Medulla oblongata (tissue), 1 donor: ENCODE data around the gene HIVEP3.

ENCODE experiments used
- DNase-seq: peaks from one replicate; pipeline ENCODE4 v3.0.0-alpha.2; 2015; ENCODE audit errors: extremely low spot score

HIVEP3 gene

DNA sequence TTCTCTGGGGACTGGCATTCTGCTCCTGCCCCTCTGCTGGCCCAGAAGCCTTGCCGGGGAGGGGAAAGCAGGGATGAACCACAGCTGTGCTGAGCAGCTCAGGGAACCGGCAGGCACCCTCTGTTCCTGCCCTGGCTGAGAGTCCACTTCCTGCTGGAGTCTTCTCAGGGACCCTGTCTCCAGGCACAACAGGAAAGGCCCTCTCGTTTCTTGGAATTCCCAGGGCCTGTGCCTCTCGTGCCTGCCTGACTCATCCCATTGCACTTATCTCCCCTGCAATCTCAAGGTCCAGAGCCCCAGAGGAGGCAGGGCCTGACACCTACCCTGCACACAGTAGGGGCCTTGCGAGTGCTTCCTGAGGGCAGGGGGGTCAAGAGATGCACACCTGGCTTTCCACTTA is 433.1 kb downstream of the HIVEP3 start:
- DNase-seq, result no peak

DNA sequence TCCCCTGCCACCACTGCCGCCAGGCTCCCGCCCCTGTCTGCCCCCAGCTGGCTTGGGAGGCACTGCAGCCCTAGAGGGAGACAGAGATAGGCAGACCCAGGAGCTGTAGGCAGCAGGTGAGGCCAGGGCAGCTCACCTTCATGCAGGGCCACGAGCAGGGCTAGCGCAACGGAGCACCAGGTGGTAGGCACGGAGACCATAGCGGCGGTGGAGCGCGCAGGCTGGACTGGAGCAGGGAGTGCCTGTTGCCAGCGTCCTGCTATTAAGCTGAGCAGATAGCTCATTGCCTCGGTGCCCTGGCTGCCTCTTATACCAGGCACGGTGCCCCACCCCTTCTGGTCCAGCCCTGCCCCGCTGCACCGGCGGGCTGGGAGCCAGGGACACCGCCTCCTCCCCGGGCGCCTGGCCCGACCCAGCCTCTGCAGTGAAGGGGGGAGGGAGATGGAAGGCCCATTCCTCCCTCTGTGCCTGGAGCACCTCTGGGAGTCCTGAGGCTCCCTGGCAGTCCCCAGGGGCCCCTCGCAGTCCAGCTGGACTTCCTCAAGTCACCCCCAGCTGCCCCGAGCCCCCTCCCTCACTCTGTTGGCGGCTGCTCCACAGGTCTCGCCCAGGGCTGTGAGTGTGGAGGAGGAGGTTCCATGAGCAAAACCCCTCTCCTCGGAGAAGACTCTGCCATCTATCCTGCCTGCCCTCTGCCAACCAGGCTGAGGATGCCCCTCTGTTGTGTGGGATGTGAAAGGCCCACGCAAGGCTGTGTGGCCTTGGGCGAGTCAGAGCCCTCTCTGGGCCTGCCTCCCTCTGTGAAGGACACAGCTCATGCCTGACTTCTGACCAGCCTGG is 434.1 kb downstream of the HIVEP3 start, which contains the start of gene EDN2:
EDN2 (minus strand) TSS at position 282 of the 840 bp plus-strand sequence; CDS start at position 200, 82 bp downstream.
- no peak for DNase-seq

DNA sequence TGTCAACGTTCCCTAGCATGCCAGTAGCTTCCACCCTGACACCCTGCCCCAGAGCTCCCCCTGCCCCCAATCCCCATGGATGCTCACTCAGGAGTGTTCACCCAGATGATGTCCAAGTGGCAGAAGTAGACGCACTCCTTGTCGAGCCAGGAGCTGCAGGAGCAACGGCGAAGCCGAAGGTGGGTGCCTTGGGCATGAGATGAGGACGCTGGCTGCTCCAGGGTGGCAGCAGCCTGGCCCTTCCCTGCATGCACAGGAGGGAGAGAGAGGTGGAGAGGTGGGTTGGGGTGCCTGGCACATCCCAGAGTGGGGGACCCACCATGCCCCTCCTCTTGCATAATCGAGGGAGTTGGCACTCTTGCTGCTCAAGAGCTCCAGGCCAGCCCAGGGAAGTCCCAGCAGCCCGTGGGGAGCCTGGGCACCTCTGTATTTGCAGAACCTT is 434.7 kb downstream of the HIVEP3 start:
- DNase-seq, result no peak

DNA sequence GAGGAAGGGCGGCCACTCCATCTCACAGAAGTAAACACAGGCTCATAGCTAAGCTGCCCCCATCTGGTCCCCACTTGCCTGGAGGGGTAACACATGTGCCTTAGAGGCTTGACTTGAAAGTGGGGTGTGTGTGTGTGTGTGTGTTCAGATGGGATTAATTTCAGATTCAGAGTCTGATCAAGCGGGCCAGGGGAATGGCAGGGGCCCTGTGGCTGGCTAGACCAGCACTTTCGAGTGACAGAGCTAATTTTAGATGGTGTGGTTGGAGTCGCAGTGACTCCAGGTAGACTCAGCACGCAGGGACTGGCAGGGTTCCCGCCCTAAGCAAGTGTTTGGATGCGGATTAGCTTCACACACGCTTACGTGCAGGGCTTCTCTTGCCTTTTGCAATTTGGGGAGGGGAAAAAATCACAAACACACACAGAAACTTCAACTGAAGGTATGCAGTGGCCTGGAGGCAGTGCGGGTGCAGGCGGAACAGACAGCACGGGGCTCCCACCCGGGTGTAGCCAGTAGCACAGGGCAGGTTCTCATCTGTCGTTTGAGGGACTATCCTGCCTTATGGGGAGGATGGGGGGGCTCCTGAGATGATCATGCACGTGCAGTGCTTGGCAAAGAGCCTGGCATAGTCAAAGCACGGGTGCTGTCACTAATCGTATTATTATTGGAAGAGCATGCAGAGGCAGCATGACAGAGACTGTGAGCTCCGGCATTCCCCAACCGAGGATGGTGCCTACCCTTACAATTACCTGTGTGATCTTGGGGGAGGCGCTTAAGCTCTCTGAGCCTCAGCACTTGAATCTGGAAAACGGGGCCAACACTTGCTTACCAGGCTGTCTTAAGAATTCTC is 435.5 kb downstream of the HIVEP3 start:
- DNase-seq, result no peak

DNA sequence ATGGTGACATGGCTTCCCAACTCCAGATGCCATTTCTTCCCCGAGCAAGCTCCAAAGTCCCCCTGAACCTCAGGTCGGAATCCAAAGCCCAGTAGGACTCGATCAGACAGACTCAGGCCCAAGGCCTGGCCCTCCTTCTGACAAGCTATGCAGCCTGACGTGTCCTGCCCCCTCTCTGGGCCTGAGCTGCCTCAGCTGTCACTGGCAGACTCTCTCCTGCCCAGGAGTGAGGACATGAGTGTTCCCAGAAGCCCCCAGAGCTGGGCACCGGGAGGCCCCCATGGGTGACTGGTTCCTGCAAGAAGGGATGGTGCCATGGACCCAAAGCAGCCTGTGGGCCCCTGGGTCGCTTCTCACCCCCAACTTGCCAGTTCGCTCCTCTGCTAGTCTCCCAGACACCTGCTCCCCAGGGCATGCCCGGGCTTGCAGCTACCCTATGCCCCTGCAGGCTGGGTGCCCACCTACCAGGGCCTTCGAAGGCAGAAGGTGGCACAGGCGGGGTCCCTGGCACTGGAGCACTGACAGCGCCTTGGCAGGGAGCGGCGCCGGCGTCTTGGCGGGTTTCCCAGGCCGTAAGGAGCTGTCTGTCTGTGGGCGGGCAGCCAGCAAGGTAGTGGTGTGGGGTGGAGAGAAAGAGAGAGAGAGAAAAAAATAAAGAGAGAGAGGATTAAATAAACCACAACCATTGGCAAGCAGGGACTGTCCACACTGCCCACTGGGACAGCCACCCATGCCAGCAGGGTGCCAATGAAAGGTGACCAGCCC is 436.5 kb downstream of the HIVEP3 start:
- DNase-seq, result no peak

DNA sequence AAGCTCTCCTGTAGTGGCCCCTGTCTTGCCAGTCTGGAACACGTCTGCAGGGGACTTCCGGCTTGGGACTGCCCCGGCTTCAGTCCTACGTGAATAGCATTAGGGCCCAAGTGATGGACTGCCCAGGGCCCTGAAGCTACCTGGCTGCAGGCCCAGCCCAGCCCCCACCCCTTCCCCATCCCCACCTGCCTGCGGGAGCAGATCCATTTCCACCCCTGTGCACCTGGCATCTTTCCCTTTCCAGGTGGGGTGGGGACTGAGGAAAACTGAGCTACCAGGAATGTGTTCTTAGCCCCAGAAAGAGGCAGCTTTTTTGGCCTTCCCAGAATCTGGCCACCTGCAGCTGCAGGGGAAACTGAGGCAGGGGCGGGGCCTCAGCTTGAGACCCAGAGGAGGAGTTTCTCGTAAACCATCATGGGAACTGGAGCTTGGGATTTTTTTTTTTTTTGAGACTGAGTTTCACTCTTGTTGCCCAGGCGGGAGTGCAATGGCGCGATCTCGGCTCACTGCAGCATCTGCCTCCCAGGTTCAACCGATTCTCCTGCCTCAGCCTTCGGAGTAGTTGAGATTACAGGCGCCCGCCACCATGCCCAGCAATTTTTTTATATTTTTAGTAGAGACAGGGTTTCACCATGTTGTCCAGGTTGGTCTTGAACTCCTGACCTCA is 437.5 kb downstream of the HIVEP3 start:
- DNase-seq, result no peak

DNA sequence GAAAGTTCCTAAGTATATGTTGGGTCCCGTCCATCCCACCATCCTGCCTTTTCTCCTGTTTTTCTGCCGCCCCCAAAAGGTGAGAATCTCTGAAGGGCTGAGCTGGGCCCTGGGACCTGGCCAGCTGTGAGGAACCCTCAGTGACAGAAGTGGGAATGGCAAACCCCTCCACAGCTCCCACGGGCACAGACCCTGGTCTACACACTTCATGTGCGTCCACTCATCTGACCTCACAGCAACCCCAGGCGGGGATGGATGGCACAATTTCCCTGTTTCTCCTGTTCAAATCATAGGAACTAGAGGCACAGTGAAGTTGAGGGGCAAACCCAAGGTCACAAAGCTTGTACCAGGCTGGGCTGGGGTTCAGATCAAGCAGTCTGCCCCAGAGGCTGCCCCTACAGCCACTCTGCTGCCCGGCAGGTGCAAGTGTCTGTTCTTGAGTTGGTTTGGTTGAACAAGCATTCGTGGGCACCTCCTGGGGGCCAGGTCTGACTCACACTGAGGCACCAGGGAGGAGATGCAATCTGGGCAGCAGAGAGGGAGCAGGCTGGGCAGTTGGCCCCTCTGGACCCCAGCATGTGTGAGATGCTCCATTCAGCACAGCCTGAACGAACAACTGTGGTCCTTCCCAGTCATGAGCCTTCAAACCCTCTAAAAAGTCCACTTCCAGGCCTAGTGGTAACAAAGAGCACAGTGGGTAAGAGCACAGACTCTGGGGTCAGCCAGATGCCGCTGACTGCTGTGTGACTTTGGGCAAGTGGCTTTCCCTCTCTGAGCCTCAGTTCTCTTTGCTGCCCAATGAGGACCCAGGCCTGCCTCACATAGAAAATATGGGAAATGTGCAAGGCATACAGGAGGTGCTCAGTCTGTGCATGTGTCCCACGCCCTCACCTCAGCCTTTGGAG is 438.3 kb downstream of the HIVEP3 start:
- no peak for DNase-seq

DNA sequence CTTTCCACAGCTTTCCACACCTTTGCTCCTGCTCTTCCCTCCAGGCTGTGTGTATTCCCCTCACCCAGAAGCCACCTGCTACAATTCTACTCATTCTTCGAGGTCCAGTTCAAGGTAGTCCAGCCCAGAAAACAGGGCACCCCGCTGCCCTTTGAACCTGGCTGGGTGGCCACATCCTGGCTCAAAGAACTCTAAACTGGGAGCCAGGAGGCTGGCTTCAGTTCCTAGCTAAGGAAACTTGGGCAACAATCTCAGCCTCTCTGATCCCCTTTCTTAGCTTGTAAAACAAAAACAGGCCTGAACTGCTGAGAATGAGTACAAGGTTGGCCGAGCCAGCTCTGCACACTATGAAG is 438.9 kb downstream of the HIVEP3 start:
- DNase-seq, result no peak

DNA sequence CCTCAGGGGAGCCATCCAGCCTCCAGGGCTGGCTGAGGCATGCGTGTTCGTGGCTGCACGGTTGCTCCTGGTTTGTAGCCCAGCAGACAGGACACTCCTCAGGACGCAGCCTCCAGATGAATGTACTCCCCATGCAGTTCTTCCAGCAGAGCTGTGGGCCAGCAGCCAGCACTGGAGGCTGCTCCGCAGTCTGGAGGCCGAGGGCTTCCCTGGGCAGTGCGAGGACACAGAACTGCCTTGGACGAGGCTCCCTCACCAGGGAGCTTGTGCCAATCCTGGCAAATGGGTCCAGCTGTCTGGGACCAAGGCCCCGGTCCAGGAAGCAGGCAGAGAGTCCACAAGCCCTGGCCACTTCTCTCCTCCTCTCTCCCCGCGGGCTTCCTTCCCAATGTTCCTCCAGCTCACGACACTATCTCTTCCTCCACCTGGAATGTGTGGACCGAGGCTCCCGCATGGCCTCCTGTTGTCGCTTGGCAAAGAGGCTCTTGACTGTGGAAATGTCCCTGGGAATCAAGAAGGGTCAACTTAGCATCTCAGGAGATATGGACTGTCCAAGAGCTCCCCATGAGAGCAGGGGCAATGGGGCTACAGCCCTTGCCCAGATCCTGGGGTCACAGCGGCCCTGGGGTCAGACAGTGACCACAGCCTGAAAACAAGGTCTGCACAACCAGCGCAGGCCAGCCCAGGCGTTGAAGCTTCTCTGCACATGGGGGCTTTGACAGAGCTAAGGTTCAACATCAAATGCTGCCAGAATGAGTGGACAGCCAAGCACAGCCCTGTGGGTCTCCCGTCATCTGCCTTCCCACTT is 439.5 kb downstream of the HIVEP3 start:
- DNase-seq, result peak; percentile 74

DNA sequence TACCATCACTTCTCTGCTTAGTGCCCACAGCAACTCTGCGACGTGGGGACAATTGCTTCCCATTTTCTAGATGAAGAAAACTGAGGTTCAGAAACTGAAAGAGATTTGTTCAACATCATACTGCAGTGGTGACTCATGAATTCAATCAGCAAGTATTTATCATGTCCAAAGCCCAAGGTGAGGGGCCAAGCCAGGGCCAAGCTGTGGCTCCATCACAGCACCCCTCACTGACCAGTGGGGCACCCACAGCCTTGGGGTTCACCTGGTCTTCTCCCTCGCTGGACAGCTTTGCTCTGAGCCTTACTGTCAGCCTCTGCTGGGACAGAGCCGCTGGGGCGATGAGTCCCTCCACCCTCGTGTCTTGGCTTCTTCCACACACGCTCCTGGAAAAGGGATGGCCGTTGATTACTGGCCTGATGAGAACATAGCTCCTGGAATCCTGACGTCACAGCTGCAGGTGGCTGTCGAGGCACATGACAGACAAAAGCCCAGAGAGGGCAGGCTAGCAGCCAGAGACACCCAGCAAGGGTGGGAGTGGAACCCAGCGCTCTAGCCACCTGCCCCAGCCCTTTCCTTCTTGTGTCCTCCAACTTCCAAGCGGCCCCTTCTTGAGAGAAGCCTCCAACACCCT is 440.5 kb downstream of the HIVEP3 start:
- DNase-seq, result no peak

DNA sequence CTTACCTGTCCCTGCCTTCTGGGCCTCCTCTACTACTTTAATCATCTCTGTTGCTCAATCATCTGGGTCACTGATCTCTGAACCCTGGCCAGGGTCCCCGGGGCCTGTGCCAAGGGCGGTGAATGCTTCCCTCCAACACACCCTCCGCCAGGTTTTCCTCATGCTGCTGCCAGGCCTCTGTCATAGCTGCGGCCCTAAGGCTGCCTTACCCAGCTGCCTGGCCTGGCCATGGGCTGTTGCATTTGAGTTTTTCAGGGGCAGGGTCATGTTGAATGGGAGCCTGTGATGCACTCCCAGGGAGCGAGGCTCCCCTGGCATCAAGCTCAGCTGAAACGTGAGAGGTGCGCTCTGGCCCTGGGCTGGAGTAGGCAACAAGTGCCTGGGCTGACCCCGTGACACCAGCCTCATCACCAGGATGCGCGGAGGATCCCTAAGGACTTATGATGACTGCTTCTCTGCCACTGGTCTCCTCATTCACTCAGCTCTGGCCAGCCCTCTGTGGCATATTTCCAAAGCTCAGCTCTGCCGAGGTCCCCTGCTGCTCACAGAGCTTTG is 441.8 kb downstream of the HIVEP3 start:
- DNase-seq, result no peak

DNA sequence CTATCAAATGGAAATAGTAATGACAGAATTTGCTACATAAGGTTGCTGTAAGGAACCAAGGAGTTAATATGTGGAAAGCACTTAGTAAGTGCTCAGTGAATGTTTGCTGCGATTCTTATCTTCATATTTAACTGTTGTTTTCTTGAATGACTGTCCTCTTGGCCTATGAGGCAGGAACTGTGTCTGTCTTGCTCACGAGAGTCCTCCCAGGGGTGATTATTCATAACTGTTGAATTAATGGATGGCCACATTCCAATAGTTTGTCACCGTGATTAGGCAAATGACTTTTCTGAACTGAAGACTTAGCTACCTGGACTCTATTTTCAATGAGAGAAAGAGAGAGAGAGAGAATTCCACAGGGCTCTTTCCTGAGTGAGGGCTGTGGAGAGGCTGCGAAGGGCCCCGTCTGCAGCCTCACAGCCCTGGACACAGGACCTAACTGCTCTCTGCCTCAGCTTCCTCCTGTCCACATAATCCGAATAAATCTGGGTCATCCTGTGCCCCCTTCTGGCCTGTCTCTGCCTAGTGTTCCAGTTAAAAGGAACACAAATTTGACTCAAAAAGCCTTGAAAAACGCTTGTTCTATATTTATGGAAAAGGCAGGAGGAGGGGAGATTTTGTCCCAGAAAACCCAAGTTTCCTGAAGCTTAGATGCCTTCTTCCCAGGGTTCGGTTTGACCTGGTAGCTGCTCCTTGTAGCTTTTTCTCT is 442.7 kb downstream of the HIVEP3 start:
- no peak for DNase-seq

DNA sequence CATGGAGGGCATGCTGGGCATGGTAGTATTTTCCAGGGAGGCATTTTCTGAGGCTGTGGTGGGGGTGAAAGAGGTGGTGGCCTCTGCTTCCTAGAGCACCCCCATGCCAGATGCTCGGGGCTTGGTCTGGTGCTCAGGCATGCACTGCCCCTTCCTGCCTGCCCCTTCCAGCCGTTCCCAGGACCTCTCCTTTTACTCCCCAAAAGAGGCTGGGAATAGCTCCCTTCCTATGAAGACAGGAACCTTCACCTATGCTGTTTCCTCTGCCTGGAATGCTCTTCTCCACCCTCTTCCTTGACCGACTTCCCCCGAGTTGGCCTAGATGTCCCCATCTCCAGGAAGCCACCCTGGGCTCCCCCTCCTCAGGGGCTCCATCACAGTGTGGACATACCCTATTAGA is 443.4 kb downstream of the HIVEP3 start:
- DNase-seq, result no peak

DNA sequence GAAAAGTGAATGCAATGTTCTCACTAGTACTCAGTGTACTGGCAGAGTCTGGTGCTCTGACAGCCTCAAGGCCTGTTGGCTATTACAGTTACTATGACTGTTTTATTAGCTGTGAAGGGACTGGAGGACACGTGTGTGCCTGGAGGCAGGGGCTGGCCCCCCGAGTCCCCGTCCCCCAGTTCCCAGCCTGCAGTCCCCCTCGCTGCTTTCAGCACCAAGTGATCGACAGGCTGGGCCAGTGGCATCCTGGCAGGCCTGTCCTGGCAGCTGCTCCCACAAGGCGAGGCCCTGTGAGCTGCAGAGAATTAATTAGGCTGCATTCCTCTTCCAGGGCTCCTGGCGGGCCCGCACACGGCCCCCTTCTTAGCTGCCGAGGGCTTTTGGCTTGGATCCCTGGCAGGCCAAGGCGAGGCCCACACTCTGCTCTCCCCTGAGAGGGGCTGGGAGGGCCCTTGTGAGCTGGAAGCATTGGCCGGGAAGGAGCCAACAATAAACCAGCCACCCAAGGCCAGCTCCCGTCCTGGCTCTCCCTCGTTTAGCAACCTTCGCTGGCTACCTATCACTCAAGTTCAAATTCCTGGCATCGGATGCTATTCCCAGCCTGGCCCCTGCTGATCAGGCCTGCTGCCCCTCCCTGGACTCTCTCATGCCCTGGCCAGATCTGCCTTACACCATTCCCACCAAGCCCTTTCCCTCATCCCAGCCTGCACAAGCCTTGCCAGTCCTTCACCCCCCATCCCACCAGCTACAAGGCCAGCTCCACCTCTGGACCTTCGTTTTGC is 444.0 kb downstream of the HIVEP3 start:
- peak; percentile 65 for DNase-seq

DNA sequence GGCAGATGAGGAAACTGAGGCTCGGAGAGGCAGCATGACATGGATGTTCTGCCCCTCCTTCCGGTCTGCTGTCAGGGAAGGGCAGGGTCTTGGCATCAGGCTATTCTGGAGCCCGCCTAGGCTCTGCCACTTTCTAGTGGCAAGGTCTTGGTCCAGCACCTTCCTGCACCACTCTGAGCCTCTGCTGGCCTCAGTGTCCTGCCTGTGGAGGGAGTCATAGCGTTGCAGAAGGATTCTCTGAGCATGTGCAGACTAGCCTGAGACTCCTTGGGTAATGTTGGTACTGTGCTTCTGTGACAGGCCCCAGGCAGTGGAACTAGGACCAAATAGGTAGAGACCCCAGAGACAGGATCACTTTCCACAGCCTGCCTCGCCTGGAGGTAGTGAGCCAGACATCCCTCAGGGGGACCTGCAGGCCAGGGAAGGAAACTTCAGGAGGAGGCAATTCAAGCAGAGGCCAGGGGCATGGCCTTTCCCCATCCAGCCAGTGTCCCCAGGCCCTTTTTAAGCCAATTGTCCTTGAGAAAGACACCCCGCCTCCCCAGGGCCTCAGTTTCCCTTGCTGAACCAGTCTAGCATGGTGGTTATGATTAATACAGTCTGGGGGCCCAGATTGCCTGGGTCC is 444.9 kb downstream of the HIVEP3 start:
- no peak for DNase-seq

DNA sequence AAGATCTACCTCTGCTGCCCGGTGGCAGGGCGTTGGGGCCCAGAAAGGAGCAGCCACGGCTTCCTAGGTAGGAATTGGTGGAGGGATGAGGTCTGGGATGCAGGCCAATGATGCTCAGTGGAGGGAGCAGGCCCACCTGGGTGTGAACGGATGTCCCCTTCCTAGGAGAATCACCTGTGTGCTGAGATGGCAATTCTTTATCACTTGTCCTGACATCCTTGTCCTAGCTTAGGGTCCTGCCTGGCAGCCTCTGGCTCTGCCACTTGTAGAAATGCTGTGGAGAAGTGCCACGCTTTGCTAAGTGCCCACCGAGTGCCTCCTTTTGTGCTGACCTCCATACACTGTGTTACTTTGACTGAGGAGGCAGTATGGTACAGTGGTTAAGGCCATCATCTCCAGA is 447.1 kb downstream of the HIVEP3 start:
- DNase-seq, result no peak

DNA sequence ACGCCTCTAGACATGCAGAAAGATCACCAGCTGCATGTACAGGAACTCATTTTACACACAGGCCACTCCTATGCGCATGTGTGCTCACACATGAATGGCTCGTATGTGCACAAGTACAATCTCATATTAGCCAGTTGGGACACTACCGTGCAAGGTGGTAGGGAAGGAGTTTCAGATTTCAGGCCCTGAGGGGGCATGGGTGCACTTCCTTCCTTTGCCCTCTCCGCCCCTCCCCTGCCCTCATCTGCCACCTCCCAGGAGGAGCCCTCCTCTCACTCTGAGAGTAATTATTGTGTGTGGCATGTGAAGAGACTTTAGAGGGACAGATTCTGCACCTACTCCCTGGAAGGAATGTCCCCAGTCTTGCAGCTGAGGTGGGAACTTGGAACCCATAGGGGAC is 449.0 kb downstream of the HIVEP3 start:
- DNase-seq, result no peak
